NCI-H748 treated with DMSO at 0.1 percent for 48 hours (cell line): ENCODE data around the gene SPACA5.
"Not testable (repeated sequence)": the region's sequence is repeated elsewhere in the genome, so short reads cannot be mapped to it uniquely, and the experiment has no call there.

Source experiments
- DNase-seq: peaks from one replicate; lab custom pipeline; 2025; lab: John Stamatoyannopoulos, UW

Gene SPACA5

DNA sequence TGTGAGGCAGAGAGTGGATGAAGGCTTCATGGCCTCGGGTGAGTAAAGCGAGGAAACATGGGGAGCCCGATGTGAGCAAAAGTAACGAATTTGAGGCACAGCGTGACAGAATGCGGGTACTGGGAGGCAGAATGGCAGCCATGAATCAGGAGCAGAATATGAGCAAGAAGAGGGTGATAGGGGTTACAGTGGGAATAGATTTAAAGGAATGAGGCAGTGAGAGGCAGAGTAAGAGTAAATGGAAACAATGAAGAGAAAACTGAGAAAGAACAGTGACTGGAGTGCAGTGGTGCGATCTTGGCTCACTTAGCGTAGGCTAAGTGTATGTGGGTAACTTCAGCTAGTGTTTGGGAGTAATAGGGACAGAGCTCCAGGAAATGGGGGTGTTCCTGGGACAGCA lies at the start of gene SPACA5:
Gene SPACA5 (plus strand): TSS at position 301 of the 400 bp plus-strand sequence. CDS start 815 bp downstream, outside the sequence.
- DNase-seq: not testable (repeated sequence)

DNA sequence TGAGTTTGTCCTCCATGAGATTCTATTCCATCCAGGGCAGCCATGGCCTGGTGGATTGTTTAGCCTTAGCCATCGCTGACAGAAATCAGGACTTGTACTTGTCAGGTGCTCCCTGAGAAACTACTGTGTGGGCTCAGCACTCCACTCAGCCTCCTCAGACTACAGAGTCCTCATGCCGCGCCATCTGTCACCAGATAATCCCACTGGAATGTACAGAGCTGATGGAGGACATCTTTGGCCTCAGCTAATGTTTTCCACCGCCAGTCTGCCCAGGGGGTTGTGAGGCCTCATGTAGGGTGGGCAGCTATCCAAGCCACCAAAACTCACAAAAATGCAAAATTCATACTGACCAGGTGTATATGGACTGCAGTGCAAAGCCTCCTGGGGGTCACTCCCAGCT lies 48.6 kb upstream of the SPACA5 start:
- not testable (repeated sequence) for DNase-seq

DNA sequence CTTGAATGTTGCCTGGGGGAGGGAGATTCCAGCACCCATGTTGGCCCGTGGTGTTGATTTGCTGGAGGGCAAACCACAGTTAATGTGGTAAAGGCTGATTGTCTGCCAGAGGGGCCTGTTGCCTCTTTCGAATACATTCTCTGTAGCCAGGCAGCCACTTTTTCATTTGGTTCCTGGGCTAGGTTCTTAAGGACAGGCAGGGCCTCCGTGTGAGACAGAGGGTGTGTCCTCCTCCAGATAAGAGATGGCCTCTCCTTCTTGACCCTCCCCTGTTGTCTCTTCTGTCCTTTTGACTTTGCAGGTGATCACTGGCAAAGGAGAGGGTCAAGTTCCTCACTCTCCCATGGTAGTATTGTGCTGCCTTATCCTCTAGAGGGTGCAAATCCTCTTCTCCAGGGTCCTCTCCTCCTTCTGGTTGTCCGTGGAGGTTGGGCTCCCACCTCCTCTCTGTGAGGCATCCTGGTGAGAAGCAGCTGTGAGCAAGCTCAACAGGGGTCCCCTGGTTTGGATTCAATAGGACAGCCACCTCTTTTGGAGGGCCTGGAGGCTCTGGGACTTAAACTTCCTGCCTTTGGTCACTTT lies 47.9 kb upstream of the SPACA5 start:
- no peak for DNase-seq

DNA sequence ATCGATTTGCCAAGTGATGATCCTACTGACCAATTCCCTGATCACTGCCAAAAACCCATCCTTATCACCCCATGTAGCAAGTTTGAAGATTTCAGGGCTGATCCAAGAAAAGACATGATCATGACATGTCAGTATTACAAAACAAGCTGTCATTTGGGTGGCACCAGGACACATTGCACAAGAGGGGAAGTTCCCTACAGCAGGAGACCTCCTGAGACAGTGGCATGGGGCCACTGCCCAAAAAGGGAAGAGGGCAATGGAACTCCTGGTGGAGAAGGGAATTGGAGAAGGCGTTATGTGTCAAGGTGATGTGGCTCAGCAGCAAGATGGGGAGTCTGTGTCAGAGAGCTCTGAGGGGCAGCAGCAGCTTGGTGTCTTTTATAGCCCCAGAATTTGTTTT lies 46.4 kb upstream of the SPACA5 start:
- DNase-seq: no peak

DNA sequence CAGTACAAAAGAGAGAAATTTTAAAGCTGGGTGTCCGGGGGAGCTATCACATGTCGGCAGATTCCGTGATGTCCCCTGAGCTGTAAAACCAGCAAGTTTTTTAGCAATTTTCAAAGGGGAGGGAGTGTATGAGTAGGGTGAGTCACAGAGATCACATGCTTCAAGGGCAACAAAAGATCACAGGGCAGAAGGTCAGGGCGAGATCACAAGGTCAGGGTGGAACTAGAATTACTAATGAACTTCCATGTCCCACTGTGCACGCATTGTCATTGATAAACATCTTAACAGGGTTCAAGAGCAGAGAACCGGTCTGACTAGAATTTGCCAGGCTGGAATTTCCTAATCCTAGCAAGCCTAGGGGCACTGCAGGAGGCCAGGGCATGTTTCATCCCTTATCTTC lies 45.0 kb upstream of the SPACA5 start:
- not testable (repeated sequence) for DNase-seq

DNA sequence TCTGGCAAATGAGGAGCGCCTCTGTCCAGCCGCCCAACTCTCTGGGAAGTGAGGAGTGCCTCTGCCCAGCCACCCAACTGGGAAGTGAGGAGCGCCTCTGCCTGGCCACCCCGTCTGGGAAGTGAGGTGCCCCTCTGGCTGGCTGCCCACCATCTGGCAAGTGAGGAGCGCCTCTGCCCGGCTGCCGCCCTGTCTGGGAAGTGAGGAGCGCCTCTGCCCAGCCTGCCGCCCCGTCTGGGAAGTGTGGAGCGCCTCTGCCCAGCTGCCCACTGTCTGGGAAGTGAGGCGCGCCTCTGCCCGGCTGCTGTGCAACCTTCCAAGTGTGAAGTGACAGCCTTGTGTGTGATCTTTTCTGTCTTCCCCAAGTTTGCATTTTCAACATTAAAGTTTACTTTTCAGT lies 41.3 kb upstream of the SPACA5 start:
- not testable (repeated sequence) for DNase-seq

DNA sequence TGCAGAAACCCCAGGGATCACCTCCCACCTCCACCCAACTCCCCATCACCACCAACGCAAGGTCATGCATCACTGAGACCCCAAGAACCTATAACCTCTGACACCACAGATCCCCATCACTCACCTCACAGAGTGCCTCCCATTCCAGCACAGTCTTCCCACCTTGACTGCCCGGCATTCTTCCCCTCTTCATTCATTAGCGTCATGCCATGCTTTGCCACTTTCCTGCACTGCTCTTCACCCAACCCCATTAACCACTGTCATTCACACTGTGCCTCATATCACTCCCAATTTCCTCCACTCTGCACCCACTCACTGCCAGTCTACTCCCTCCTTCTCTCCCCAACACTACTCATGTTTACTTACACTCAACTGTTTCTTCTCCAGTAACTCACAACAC lies 33.6 kb upstream of the SPACA5 start:
- DNase-seq: no peak

DNA sequence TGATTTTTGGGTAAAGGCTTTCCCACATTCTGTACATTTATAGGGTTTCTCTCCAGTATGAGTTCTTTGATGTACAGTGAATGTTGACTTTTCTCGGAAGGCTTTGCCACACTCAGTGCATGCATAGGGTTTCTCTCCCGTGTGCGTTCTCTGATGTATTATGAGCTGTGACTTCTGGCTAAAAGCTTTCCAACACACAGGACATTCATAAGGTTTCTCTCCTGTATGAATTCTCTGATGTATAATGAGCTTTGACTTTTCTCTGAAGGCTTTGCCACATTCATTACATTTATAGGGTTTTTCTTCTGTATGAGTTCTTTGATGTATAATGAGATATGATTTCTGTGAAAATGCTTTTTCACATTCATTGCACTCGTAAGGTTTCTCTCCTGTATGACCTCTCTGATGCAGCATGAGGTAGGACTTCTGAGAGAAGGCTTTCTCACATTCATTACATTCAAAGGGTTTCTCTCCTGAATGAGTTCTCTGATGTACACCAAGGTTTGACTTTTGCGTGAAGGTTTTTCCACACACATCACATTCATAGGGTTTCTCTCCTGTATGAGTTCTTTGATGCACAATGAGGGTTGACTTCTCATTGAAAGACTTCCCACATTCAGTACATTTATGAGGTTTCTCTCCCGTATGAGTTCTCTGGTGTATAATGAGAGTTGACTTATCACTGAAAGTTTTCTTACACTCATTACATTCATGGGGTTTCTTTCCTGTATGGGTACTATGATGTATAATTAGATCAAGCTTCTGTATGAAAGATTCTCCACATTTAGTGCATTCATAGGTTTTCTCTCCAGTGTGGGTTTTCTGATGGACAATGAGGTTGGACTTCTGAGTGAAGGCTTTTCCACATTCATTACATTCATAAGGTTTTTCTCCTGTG lies 30.3 kb upstream of the SPACA5 start:
- no peak for DNase-seq

DNA sequence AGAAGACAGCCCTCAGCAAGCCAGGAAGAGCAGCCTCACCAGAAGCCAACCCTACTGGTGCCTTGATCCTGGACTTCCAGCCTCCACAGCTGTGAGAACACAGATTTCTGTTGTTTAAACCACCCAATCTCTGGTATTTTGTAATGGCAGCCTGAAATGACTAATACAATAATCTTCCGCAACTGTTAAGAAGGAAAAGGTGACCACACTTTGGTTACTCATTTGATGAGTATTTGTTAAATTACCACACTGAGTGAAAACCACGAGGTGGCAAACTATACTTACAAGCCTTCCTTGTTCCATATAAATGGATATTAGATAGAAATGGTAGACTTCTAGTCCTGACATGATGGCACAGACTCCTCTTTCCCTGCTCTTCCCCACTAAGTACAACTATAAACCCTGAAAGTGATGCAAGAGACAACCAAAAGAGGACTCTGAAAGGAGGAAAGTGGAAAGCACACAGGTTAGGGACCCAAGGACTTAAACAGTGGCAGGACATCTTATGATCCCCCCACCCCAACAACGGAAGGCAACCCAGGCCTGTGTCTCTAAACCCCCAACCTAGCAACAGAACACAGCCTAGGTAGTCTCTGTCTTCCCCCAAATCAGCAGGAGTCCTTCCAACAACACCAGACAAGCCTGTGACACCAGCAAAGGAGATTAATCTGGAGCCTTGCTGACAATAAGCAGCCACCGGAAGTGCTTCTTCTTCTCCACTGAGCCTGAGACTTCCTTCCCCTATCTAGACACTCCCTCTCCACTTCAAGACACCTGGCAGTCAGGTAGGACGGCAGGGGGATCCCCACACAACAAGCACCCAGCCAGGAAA lies 15.3 kb upstream of the SPACA5 start:
- DNase-seq: no peak

DNA sequence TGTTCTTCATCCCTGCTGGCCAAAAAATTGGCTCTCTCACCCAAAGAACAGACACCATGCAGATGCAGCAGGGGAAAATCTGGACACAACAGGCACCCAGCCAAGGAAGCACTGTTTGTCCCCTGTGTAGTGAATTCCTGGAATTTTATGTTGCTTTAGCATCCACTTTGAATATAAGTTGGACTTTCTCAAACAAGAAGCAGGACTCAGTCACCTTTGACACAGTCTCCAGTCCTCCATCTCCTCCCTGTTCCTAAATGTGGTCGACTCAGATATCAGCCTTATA lies 14.8 kb upstream of the SPACA5 start:
- no peak for DNase-seq

DNA sequence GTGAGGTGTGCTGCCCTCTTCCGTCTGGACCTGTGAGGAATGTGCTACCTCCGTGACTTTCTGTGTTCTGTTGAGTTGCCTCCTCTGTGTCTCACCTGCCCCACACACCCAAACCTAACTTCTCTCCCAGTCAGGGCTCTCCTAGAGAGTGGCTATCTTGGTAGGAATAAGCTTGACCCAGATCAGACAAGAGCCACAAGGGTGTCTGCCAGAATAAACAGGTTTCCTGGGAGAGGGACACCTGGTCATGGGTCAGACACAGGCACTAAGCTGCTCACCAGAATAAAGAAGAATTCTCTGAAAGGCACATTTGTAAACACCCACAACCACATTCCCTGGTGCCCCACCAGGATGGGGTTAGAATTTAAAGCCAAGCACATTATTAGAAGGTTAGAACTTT lies 14.1 kb upstream of the SPACA5 start:
- no peak for DNase-seq

DNA sequence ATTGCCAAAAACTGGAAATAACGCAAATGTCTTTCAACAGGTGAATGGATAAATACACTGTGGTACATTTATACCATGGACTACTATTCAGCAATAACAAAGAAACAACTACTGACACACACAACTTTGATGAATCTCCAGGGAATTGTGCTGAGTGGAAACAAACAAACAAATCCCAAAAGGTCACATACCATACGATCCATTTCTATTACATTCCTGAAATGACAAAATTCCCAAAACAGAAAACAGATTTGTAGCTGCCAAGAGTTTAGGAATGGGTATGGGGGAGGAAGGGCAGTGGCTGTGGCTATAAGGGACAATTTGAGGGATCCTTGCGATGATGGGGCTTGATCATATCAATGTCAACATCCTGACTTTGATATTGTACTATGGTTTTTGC lies 5.5 kb upstream of the SPACA5 start:
- no peak for DNase-seq

DNA sequence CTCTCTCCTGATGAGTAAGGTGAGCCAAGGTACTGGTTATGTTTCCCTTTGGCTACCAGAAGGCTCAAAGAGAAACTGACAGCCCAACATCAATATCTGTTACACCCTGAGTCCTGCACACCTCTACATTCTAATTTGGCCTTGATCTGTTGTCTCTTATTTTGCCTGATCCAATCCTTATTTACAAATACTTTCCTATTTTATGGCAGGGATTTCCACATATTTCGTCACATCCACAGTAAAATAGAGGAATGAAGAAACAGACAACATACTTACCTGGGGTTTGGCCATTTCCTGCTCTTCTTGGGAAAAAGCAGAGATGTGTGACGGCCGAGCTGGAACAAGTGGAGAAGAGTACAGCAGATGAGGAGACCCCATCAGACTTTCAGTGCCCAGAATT lies 4.5 kb upstream of the SPACA5 start:
- no peak for DNase-seq

DNA sequence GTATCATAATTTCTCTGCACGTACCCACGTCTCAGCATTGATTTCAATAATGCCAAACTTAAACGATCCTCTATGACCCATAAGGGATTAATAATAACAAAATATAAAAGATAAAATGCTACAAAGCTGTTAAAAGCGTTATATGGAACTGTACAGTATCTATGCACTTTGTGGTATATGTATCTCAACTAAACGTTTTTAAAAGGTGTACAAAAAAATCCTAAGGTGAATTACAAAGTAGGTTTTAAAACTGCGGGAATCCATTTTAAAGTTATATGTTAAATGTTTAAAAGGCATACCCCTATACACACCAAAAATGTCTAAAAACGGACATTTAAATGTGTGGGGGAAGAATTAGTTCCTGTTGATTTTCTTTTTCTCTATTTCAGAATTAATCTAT lies 3.9 kb upstream of the SPACA5 start:
- no peak for DNase-seq

DNA sequence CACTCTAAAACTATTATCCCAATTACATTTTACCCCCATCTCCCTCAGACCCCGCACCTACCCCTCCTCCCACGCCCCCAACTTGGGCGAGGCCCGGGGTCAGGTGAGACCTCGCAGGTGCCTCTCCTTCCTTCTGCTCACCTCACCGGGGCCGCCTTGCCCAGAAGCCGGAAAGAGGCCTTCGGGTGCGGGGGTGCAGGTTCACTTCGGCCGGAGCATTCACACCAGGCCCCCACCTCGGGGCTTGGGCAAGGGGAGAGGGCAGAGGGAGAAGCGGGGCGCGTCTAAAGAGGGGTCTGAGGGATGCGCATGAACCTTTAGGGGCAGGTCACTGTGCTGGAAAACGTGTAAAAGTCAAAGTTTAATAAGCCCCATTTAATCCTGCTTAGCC lies 3.4 kb upstream of the SPACA5 start:
- DNase-seq: no peak

DNA sequence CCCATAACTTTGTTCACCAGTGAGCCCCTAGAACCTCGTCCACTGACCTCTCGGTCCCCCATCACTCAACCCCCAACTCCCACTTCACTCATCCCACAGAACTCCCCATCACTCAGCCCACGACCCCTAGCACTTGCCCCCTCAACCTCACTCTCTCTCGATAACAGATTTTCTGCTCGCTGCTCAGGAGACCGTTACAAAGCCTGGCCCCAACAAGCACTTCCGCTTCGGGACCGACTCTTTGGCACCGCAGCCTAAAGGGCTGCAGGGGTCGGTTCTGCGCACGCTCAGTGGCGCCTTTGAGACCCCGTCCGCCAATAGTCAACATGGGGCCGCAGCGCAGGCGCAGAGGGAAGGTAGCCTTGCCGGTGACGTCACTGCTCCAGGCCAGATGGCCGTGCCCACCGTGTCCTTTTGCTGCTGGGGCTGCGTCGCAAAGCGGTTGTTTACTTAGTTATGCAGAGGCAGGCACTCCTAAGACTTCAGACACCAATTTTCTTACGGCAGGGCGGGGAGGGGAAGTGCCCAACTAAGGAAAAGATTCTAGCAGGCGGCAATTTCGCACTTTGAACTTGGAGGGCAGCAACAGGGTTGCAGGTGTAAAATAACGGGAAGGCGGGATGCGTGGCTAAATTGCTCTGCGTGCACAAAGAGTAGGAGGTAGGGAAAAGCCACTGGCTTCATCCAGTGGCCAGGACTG lies 2.9 kb upstream of the SPACA5 start, which contains the start of gene ZNF182:
Gene ZNF182 (minus strand): TSS at position 232 of the 700 bp plus-strand sequence. CDS start 1,380 bp downstream, outside the sequence.
- peak; percentile 88 for DNase-seq

DNA sequence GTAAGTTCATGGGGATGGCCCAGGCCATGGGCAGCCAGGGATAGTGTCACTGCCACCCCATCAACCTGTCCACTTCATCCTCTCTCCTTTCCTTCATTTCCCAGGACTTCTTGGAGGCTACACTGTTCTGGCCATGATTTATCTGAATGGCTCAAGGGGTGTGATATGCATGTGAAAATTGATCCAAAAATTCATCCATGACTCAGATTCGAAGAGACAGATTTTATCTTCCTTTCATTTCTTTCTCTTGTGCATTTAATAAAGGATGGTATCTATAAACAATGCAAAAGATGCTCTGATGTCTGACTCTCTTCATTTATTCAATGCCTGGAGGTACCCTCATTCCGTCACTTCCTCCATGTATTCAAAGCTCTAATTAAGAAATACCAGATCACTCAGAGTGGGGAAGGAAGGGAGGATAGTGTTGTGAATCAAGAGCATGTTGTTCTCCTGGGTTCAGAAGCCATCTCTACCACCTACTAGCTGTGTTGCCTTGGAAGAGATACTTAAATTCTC lies 2.7 kb downstream of the SPACA5 start:
- DNase-seq: not testable (repeated sequence)

DNA sequence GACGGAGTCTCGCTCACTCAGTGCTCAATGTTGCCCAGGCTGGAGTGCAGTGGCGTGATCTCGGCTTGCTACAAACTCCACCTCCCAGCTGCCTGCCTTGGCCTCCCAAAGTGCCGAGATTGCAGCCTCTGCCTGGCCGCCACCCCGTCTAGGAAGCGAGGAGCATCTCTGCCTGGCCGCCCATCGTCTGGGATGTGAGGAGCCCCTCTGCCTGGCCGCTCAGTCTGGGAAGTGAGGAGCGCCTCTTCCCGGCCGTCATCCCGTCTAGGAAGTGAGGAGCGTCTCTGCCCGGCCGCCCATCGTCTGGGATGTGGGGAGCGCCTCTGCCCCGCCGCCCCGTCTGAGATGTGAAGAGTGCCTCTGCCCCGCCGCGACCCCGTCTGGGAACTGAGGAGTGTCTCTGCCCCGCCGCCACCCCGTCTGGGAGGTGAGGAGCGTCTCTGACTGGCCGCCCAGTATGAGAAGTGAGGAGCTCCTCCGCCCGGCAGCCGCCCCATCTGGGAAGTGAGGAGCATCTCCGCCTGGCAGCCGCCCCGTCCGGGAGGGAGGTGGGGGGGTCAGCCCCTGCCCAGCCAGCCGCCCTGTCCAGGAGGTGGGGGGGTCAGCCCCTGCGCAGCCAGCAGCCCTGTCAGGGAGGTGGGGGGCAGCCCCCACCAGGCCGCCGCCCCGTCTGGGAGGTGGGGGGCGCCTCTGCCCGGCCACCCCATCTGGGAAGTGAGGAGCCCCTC lies 10.0 kb downstream of the SPACA5 start:
- not testable (repeated sequence) for DNase-seq

DNA sequence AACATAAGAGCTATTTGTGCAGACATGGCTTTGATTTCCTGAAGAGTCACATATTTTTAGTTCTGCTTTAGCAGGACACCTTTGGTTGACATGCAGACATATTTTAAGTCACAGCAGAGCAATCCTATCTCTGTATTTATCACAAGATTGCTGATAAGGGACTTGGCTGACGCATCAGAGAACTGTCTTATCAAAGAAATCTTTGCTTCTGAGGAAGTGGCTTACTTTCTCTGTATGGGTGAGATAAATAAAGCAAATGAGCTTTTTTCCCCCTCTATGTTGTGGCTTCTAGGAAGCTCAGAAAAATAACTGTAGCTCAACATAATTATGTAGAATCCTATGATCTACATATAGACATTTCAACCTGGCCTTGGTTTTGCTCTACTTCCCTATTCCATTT lies 13.1 kb downstream of the SPACA5 start:
- DNase-seq: not testable (repeated sequence)

DNA sequence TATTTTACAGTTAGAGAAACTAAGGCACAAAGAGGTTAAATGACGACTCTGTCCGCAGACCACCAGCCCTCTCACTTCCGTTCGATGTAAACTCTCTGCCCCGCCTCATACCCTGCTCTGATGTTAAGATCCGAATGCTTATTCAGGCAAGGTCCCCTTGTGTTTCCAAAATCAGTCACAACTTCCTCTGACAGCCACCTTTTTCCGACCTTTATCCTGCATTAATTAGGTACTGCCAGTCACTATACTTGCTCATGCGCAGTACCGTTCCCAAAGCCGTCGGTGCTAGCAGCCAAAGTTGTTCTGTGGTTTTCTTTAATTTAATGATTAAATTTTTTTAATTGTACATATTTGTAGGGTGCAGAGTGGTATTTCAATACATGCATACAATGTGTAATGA lies 13.7 kb downstream of the SPACA5 start:
- DNase-seq: not testable (repeated sequence)
